ENCODE measurements around the gene ACKR2.
A peak's percentile ranks its signal among the peaks of the same experiment; 100 is the strongest.

ACKR2 gene

GRCh38 chr3:42846685-42847522 lies 37.7 kb downstream of the ACKR2 start:
- Histone ChIP-seq H3K4me3 (ENCODE audit: low read length) (no peak overlapping the region), H3K36me3 (ENCODE audit: control insufficient read depth, low read length) (no peaks in the 10 kb centered on the region), H3K9me2 (replicated peaks; ENCODE audit: control insufficient read depth, low read length) (no peaks in the 10 kb centered on the region), H3K4me2 (ENCODE audit: low read length) (peak overlapping the region; percentile 48), H3K4me1 (ENCODE audit: control insufficient read depth, low read length) (peaks cover 17% of the 10 kb centered on the region), H3F3A (ENCODE audit: control insufficient read depth, insufficient read depth) (no peaks in the 10 kb centered on the region), H3K27ac (ENCODE audit: low read depth, low read length) (no peak overlapping the region), H4K20me1 (ENCODE audit: control insufficient read depth, insufficient read depth, low read depth, low read length) (no peaks in the 10 kb centered on the region), H3K9me3 (ENCODE audit: control insufficient read depth, insufficient read depth, low read length) (no peaks in the 10 kb centered on the region), H3K27me3 (ENCODE audit: control insufficient read depth, low read length) (peaks cover 2% of the 10 kb centered on the region; the same call in 1 of the 2 replicates), H3K79me2 (ENCODE audit: control insufficient read depth, low read length) (no peaks in the 10 kb centered on the region)
- TF ChIP-seq CTCF (IDR thresholded peaks at IDR 0.05; ENCODE audit: low read depth, low read length, poor library complexity, severe bottlenecking) (no peak), EZH2phosphoT487 (IDR thresholded peaks at IDR 0.05; ENCODE audit: borderline replicate concordance, low read length) (no peak)

GRCh38 chr3:42847731-42848130 lies 38.5 kb downstream of the ACKR2 start:
- no peaks in the 10 kb centered on the region for H4K20me1 ChIP-seq (ENCODE audit: control insufficient read depth, insufficient read depth, low read depth, low read length)
- H3K4me2 ChIP-seq (ENCODE audit: low read length), result peak overlapping the region; percentile 48; the same call in 1 of the 2 replicates
- no peak for TF ChIP-seq CTCF (IDR thresholded peaks at IDR 0.05; ENCODE audit: low read depth, low read length, poor library complexity, severe bottlenecking)
- TF ChIP-seq EZH2phosphoT487 (IDR thresholded peaks at IDR 0.05; ENCODE audit: borderline replicate concordance, low read length), result no peak
- H3K9me3 ChIP-seq (ENCODE audit: control insufficient read depth, insufficient read depth, low read length), result no peaks in the 10 kb centered on the region
- H3K27me3 ChIP-seq (ENCODE audit: control insufficient read depth, low read length), result peaks cover 7% of the 10 kb centered on the region; the same call in 1 of the 2 replicates
- H3K4me3 ChIP-seq (ENCODE audit: low read length), result no peak overlapping the region
- no peaks in the 10 kb centered on the region for H3K36me3 ChIP-seq (ENCODE audit: control insufficient read depth, low read length)
- H3K27ac ChIP-seq (ENCODE audit: low read depth, low read length), result no peak overlapping the region
- peaks cover 17% of the 10 kb centered on the region for H3K4me1 ChIP-seq (ENCODE audit: control insufficient read depth, low read length)
- H3K9me2 ChIP-seq (replicated peaks; ENCODE audit: control insufficient read depth, low read length), result no peaks in the 10 kb centered on the region
- no peaks in the 10 kb centered on the region for H3F3A ChIP-seq (ENCODE audit: control insufficient read depth, insufficient read depth)
- H3K79me2 ChIP-seq (ENCODE audit: control insufficient read depth, low read length), result no peaks in the 10 kb centered on the region

- Histone ChIP-seq H3K27ac (ENCODE audit: low read depth, low read length) (no peak overlapping the region), H3F3A (ENCODE audit: control insufficient read depth, insufficient read depth) (no peaks in the 10 kb centered on the region), H4K20me1 (ENCODE audit: control insufficient read depth, insufficient read depth, low read depth, low read length) (no peaks in the 10 kb centered on the region), H3K4me2 (ENCODE audit: low read length) (no peak overlapping the region), H3K27me3 (ENCODE audit: control insufficient read depth, low read length) (peaks cover 7% of the 10 kb centered on the region; the same call in 1 of the 2 replicates), H3K9me3 (ENCODE audit: control insufficient read depth, insufficient read depth, low read length) (no peaks in the 10 kb centered on the region), H3K4me3 (ENCODE audit: low read length) (no peak overlapping the region), H3K9me2 (replicated peaks; ENCODE audit: control insufficient read depth, low read length) (no peaks in the 10 kb centered on the region), H3K4me1 (ENCODE audit: control insufficient read depth, low read length) (peaks cover 17% of the 10 kb centered on the region), H3K36me3 (ENCODE audit: control insufficient read depth, low read length) (no peaks in the 10 kb centered on the region), H3K79me2 (ENCODE audit: control insufficient read depth, low read length) (no peaks in the 10 kb centered on the region)
- TF ChIP-seq EZH2phosphoT487 (IDR thresholded peaks at IDR 0.05; ENCODE audit: borderline replicate concordance, low read length), result no peak
- no peak for TF ChIP-seq CTCF (IDR thresholded peaks at IDR 0.05; ENCODE audit: low read depth, low read length, poor library complexity, severe bottlenecking)
Observed at GRCh38 chr3:42849017-42849416, 39.8 kb downstream of the ACKR2 start.

All from DOHH2 (cell line).